ENCODE results near the gene AKAP6. TPM values are rescaled to one million over a fixed set of nuclear protein-coding genes. Genes with fewer than 3 reads are reported as not detected.

The AKAP6 gene
- total RNA-seq, 1 donor from 2014 or later = 249 TPM

DNA sequence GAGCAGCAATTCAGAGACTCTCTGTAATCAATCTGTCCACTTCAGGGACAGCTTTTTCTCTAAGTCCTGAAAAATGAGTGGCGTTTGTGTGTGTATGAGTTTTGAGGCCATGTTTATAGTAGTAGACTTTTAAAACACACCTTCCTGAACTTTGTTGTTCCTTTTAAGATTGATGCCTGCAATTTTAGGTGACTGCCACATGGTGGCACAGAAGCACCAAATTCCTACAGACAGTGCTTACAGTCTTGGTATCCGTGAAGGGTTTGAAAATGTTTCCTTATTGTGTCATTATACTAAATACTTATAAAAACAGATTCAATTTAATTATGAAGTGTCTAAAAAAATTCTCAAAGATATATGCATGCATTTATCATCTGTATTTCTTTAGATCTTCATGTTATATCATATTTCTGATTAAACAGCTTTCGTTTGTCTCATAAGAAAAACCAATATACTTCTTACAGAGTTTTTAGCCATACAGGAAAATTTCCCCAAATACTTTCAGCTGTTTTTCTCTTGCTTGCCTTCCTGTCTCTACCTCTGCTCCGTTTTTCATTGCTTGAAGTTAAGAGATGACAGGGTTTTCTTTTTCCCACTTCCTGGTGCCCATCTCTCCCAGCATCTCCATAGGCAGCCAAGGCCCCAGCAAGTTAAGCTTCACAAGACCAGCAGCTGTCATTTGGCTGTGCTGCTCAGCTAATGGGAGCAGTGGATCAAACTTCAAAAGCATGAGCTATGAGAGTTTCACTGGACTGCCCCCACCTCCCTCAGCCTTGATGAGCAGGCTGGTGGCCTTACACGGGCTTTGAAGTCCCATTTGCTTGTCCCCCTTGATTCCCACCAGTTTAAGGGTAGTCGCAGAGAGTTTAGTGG, 259.6 kb downstream of the AKAP6 start:
- intact Hi-C loops (cut with DNase I) = no loop called here
- DNase-seq (ENCODE audit: low spot score) = no peak

GRCh38 chr14:32590157-32590556, 261.1 kb downstream of the AKAP6 start:
- intact Hi-C loops (cut with DNase I) = no loop called here
- no peak for DNase-seq (ENCODE audit: low spot score)

GRCh38 chr14:32593290-32593942, 264.3 kb downstream of the AKAP6 start:
- no peak for DNase-seq (ENCODE audit: low spot score)
- intact Hi-C loops (cut with DNase I) = no loop called here

DNA sequence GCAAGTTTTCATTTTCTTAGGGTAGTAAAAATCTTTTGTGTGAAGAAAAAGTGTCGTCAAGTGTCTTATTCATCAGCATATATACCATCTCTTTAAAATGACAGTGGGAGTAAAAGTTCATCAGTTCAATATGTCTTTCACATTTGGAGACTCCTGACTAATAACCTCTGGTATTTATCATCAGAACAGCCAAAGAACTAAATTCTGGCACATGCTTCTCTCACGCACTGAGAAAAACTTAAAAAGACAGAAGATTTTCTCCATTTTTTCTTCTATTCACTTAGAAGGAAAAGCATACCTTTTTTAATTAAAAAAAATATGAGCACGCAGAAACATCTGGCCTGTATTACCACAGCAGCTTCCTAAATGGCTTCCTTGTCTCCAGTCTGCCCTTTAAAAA, 265.7 kb downstream of the AKAP6 start:
- intact Hi-C loops (cut with DNase I) = no loop called here
- no peak for DNase-seq (ENCODE audit: low spot score)

DNA sequence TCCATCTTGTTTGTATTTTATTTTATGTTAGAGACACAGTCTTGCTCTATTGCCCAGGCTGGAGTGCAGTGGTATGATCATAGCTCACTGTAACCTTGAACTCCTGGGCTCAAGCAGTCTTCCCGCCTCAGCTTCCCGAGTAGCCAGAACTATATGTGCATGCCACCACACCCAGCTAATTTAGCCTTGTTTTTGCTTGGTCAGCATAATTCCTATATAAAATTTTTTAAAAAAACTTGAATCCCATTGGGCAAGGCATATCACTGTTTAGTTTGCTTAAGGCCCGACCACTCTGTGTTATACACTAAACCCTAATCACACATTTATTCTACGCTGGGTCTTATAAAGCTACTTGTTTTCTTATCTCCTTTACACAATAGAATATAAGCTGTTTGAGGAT, 266.4 kb downstream of the AKAP6 start:
- intact Hi-C loops (cut with DNase I) = no loop called here
- no peak for DNase-seq (ENCODE audit: low spot score)

GRCh38 chr14:32596390-32596789, 267.3 kb downstream of the AKAP6 start:
- intact Hi-C loops (cut with DNase I) = no loop called here
- DNase-seq (ENCODE audit: low spot score) = no peak

GRCh38 chr14:32597771-32598170, 268.7 kb downstream of the AKAP6 start:
- no peak for DNase-seq (ENCODE audit: low spot score)
- intact Hi-C loops (cut with DNase I) = no loop called here

- intact Hi-C loops (cut with DNase I) = no loop called here
- DNase-seq (ENCODE audit: low spot score) = no peak
Measured at GRCh38 chr14:32601069-32601468, 272.0 kb downstream of the AKAP6 start.

DNA sequence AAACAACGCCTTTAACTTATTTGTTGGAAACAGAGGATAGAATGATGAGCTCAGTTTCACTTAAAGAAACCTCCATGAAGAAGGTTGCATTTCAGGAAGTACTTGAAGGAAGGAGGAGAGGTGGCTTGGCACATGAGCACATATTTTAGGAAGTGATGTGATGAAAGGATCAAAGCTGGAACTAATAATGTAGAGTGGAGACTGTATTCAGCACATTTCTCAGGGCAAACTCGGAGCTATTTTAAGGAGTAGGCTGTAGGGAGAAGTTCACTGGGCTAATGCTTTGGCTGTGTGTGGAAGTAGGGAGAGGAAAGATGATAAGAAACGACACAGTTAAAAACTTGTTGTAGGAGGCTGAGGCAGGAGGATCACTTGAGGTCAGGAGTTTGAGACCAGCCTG, 272.8 kb downstream of the AKAP6 start:
- no peak for DNase-seq (ENCODE audit: low spot score)
- intact Hi-C loops (cut with DNase I) = no loop called here

DNA sequence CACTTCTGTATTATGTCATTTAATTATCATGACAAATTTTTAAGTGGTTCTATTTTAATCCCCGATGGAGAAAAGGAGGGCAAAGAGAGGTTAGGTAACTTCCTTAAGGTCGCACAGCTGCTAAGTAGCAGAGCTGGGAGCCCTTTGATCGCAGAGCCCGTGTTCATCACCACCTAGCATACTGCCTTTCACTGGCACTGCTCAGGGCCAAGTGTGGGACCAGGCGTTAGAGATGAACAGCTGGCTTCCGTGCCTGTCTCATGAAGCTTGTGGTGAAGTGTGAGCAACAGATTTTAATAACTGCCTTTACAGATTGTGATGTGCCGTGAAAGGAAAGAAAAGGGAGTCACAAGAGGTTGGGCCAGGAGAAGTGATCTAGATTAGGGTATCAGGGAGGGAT, 273.6 kb downstream of the AKAP6 start:
- DNase-seq (ENCODE audit: low spot score) = no peak
- intact Hi-C loops (cut with DNase I) = no loop called here

GRCh38 chr14:32603992-32604565, 275.0 kb downstream of the AKAP6 start:
- DNase-seq (ENCODE audit: low spot score) = no peak
- intact Hi-C loops (cut with DNase I) = no loop called here

- intact Hi-C loops (cut with DNase I) = no loop called here
- no peak for DNase-seq (ENCODE audit: low spot score)
Measured at GRCh38 chr14:32606301-32606700, 277.2 kb downstream of the AKAP6 start.

DNA sequence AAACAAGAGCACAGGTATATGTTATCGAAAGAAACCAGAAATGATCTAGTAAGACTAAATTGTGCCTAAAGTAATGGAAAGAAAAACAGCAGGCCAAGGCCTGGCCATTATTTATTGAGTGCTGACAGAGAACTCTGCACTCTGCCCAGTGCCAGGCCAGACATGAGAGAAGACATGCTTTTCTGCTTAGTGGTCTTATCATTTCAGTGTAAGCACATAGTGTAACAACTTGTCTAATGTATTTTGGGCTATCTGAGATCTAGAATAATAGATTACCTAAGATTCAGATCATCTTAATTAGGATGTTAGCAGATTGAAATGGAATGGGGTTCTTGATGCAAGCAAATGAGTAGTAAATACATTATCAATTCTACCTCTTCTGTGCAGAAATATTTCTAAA, 278.3 kb downstream of the AKAP6 start:
- no peak for DNase-seq (ENCODE audit: low spot score)
- intact Hi-C loops (cut with DNase I) = no loop called here

DNA sequence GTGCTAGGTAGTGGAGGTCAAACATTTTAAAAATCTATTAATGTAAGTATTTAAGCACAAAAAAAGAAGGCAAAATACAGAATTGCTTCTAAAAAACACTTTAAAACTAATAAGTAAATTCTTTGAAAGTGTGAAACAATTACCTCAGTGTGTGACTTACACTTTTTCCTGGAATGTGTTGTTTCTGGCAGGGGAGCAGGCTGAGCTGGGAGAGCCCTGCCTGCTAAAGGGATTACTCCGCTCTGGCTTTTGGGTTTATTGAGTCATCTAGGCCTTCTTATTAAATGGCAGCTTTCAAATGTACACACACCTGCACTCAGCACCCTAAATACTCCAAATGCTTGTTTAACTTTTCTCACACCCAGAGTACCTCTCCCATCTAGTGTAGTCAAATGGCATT, 279.8 kb downstream of the AKAP6 start:
- intact Hi-C loops (cut with DNase I) = no loop called here
- DNase-seq (ENCODE audit: low spot score) = no peak

DNA sequence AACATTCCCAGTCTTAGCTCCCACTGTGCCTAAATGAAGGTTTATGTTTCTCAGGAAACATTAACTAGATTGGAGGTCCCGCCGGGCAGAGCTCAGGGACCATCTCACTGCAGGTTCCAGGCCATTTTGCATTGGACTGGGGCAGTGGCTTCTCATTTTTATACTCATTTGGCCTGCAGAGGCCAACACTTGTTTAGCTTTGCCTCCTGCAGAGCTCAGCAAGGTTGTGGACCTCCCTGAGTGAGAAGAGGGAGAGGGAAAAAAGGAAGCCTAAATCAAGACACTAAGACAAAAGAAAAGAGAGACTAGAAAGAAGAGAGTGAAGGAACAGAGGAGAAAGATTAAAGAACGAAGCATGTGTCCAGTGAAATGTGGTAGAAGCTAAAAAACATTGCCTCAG, 280.3 kb downstream of the AKAP6 start:
- intact Hi-C loops (cut with DNase I) = no loop called here
- DNase-seq (ENCODE audit: low spot score) = no peak

- DNase-seq (ENCODE audit: low spot score) = no peak
- intact Hi-C loops (cut with DNase I) = no loop called here
Measured at GRCh38 chr14:32611752-32612151, 282.7 kb downstream of the AKAP6 start.

DNA sequence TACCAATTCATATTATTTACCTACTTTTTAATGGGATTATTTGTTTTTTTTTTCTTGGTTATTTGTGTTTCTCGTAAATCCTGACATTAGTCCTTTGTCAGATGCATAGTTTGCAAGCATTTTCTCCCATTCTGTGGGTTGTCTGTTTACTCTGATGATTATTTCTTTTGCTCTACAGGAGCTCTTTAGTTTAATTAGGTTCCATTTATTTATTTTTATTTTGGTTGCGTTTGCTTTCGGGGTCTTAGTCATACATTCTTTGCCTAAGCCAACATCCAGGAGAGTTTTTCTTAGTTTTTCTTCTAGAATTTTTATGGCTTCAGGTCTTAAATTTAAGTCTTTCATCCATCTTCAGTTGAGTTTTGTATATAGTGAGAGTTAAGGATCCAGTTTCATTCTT, 289.9 kb downstream of the AKAP6 start:
- no peak for DNase-seq (ENCODE audit: low spot score)
- intact Hi-C loops (cut with DNase I) = no loop called here

DNA sequence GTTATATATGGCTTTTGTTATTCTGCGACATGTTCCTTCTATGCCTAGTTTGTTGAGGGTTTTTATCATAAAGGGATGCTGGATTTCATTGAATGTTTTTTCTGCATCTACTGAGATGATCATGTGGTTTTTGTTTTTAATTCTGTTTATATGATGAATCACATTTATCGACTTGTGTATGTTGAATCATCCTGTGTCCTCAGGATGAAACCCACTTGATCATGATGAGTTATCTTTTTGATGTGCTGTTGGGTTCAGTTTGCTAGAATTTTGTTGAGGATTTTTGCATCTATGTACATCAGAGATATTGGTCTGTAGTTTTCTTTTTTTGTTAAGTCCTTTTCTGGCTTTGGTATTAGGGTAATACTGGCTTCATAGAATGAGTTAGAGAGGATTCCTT, 291.2 kb downstream of the AKAP6 start:
- no peak for DNase-seq (ENCODE audit: low spot score)
- intact Hi-C loops (cut with DNase I) = no loop called here

DNA sequence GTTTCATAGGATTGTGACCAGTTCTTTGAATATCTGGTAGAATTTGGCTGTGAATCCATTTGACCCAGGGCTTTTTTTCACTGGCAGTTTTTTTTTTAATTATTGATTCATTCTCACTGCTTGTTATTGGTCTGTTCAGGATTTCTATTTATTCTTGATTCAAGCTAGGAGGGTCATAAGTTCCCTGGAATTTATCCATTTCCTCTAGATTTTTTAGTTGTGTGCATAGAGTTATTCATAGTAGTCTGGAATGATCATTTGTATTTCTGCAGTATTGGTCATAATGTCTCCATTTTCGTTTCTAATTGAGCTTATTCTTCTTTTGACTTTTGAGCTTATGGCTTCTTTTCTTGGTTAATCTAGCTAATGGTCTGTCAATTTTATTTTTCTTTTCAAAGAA, 291.6 kb downstream of the AKAP6 start:
- DNase-seq (ENCODE audit: low spot score) = no peak
- intact Hi-C loops (cut with DNase I) = no loop called here

DNA sequence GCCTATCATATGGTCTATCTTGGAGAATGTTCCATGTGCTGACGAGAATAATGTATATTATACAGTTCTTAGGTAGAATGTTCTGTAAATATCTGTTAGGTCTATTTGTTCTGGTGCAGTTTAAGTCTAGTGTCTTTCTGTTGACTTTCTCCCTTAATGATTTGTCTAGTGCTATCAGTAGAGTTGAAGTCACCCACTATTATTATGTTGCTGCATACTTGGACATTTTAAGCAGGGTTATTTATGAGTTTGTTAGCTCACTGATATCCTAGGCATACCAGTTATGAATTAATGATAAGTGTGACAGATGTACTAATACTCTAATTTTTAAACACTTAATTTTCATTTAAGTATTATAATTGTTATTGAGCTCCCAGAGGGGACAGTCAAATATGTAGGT, 292.5 kb downstream of the AKAP6 start:
- no peak for DNase-seq (ENCODE audit: low spot score)
- intact Hi-C loops (cut with DNase I) = no loop called here

DNA sequence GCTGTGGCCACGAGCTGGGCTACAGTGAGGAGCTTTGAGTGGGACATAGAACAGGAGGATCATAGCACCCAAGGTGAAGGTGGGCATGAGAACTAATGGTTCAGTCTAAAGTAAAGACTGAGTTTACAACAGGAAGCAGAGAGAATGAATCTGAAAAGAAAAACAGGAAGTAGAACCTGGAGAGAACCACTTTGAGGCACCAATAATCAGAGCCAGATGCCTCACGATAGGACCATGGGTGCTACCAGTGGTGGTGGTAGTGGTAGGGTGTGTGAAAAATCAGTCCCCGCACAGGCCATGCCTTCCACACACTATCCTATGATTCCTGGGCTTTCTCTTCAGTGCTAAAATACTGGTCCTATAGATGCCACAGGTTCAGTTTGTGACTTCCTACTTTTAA, 293.6 kb downstream of the AKAP6 start:
- no peak for DNase-seq (ENCODE audit: low spot score)
- intact Hi-C loops (cut with DNase I) = no loop called here
